Caco-2 (cell line): ENCODE results near the gene MRC2. TPM values are rescaled to one million over a fixed set of nuclear protein-coding genes. Genes with fewer than 3 reads are reported as not detected.

Experiments used
- BruUV-seq: library from RNA; stranded (reverse); fragments of 400-500 nt; replicated peaks from 2 replicates; lab custom pipeline; 2021; lab: Mats Ljungman, UMichigan
- CTCF ChIA-PET: fragments of 300-600 bp; sonication (Branson Sonifier 250); formaldehyde crosslinking; loops from one replicate; lab custom pipeline; 2022; ENCODE audit warnings: antibody characterized with exemption; lab: Charles Lee
- POLR2A ChIA-PET: fragments of 300-600 bp; sonication (Branson Sonifier 250); formaldehyde crosslinking; loops from one replicate; lab custom pipeline; 2022; ENCODE audit warnings: antibody characterized with exemption; lab: Charles Lee
- DNase-seq, 2 experiments: peaks; one replicate each; pipeline versions ENCODE4 v3.0.0 to v3.0.0-alpha.2; 2020 to 2022
- H3K27me3 ChIP-seq: replicated peaks from 2 replicates; pipeline ENCODE4 v1.6.0; 2011; ENCODE audit warnings: low read length; ENCODE audit not compliant: control insufficient read depth, insufficient read depth
- H3K36me3 ChIP-seq: 2 replicates; pipeline ENCODE4 v1.5.1; 2011; ENCODE audit warnings: low read length; ENCODE audit not compliant: control insufficient read depth, insufficient read depth
- H3K4me1 ChIP-seq: fragments of 250-450 bp; sonication (Bioruptor Pico); 2 replicates; pipeline ENCODE4 v1.5.1; 2020; ENCODE audit warnings: mild to moderate bottlenecking
- H3K4me3 ChIP-seq: 2 replicates; pipeline ENCODE4 v1.5.1; 2011; ENCODE audit warnings: low read depth, mild to moderate bottlenecking, control low read depth, low read length
- H3K9me3 ChIP-seq: fragments of 250-450 bp; sonication (Bioruptor Pico); 2 replicates; pipeline ENCODE4 v1.5.1; 2020; ENCODE audit warnings: mild to moderate bottlenecking, moderate library complexity
- H3K27ac Mint-ChIP-seq: one replicate; pipeline ENCODE4 v1.8.0; 2022; ENCODE audit warnings: mixed read lengths; ENCODE audit not compliant: unreplicated experiment
- H3K27me3 Mint-ChIP-seq: one replicate; pipeline ENCODE4 v1.8.0; 2022; ENCODE audit warnings: mixed read lengths; ENCODE audit not compliant: insufficient read depth, unreplicated experiment
- H3K36me3 Mint-ChIP-seq: one replicate; pipeline ENCODE4 v1.8.0; 2022; ENCODE audit warnings: mild to moderate bottlenecking, mixed read lengths; ENCODE audit not compliant: insufficient read depth, unreplicated experiment
- H3K4me1 Mint-ChIP-seq: one replicate; pipeline ENCODE4 v1.8.0; 2022; ENCODE audit warnings: low read depth, mixed read lengths; ENCODE audit not compliant: unreplicated experiment
- H3K4me3 Mint-ChIP-seq: one replicate; pipeline ENCODE4 v1.8.0; 2022; ENCODE audit warnings: mild to moderate bottlenecking, moderate library complexity, mixed read lengths; ENCODE audit not compliant: unreplicated experiment
- H3K9me3 Mint-ChIP-seq: one replicate; pipeline ENCODE4 v1.8.0; 2022; ENCODE audit warnings: mixed read lengths; ENCODE audit not compliant: unreplicated experiment
- intact Hi-C: fragments of 100-400 bp; cut with micrococcal nuclease; formaldehyde crosslinking; loops from one replicate; pipeline ENCODE4 v1.10.0; 2022; ENCODE audit not compliant: unreplicated experiment
- total RNA-seq: library from RNA; stranded (reverse); gene quantifications from 2 replicates; pipeline ENCODE4 v1.2.3, GENCODE V29; 2022
- TF ChIP-seq, protein P1 (sequence below), 2 experiments: fragments of 200-600 bp in 1 of 2; IDR thresholded peaks; 1 replicate in 1 of 2; 2 replicates in 1 of 2; pipeline versions ENCODE4 v1.5.1 to v1.8.0; 2011 to 2022; ENCODE audit warnings: antibody characterized with exemption in 1 of 2, control low read depth in 1 of 2, inconsistent platforms in 1 of 2, low read depth in 1 of 2, low read length in 1 of 2, mild to moderate bottlenecking in 1 of 2, moderate library complexity in 1 of 2; ENCODE audit not compliant: insufficient read depth in 1 of 2, severe bottlenecking in 1 of 2, unreplicated experiment in 1 of 2

The MRC2 gene
- total RNA-seq, 1 experiment from 2014 or later = 7.0 TPM

DNA sequence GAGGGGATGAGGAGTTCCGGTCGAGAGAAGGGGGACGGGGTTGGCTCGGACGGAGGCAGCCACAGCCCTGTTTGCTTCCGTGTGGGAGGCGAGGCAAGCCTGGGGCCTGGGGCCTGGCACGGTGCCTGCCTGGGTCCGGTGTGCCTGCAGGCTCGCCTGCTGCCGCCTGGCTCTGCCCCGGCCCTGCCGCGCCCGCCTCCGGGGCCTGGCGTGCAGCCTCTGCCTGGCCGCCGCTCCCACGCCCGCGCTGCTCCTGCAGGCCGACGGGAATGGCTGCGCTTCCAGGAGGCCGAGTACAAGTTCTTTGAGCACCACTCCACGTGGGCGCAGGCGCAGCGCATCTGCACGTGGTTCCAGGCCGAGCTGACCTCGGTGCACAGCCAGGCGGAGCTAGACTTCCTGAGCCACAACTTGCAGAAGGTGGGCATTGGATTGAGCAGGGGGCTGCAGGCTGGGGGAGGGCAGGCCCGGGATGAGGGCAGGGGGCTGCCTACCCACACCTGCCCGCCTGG lies 53.1 kb downstream of the MRC2 start:
- H3K9me3 ChIP-seq = 0 out of 2 replicates have a peak, but pooled peaks cover 1% of the 10 kb centered on the region
- TF ChIP-seq, protein P1, sequence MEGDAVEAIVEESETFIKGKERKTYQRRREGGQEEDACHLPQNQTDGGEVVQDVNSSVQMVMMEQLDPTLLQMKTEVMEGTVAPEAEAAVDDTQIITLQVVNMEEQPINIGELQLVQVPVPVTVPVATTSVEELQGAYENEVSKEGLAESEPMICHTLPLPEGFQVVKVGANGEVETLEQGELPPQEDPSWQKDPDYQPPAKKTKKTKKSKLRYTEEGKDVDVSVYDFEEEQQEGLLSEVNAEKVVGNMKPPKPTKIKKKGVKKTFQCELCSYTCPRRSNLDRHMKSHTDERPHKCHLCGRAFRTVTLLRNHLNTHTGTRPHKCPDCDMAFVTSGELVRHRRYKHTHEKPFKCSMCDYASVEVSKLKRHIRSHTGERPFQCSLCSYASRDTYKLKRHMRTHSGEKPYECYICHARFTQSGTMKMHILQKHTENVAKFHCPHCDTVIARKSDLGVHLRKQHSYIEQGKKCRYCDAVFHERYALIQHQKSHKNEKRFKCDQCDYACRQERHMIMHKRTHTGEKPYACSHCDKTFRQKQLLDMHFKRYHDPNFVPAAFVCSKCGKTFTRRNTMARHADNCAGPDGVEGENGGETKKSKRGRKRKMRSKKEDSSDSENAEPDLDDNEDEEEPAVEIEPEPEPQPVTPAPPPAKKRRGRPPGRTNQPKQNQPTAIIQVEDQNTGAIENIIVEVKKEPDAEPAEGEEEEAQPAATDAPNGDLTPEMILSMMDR (IDR thresholded peaks at IDR 0.05; ENCODE audit: insufficient read depth in 1 of 2, low read depth in 1 of 2, low read length in 1 of 2, severe bottlenecking in 1 of 2, unreplicated experiment in 1 of 2) = no peak
- intact Hi-C loops = no loop called here
- H3K4me1 ChIP-seq = no peaks in the 10 kb centered on the region
- ChIA-PET CTCF (interaction anchor here (1.2 kb wide), 1 partner anchor 128 kb away, joined by 4 read pairs; no protein-coding TSS in a partner anchor), POLR2A (no interaction called here)
- no peaks in the 10 kb centered on the region for H3K27me3 ChIP-seq
- peak overlapping the region; percentile 76 for H3K4me3 Mint-ChIP-seq
- H3K4me1 Mint-ChIP-seq = no peaks in the 10 kb centered on the region
- BruUV-seq = no TSS peak
- H3K27me3 Mint-ChIP-seq = no peaks in the 10 kb centered on the region
- H3K36me3 Mint-ChIP-seq = no peaks in the 10 kb centered on the region
- H3K27ac Mint-ChIP-seq = no peak overlapping the region
- peak; percentile 62 to 66 for DNase-seq
- no peaks in the 10 kb centered on the region for H3K36me3 ChIP-seq
- no peaks in the 10 kb centered on the region for H3K9me3 Mint-ChIP-seq
- H3K4me3 ChIP-seq = peak overlapping the region; percentile 55

DNA sequence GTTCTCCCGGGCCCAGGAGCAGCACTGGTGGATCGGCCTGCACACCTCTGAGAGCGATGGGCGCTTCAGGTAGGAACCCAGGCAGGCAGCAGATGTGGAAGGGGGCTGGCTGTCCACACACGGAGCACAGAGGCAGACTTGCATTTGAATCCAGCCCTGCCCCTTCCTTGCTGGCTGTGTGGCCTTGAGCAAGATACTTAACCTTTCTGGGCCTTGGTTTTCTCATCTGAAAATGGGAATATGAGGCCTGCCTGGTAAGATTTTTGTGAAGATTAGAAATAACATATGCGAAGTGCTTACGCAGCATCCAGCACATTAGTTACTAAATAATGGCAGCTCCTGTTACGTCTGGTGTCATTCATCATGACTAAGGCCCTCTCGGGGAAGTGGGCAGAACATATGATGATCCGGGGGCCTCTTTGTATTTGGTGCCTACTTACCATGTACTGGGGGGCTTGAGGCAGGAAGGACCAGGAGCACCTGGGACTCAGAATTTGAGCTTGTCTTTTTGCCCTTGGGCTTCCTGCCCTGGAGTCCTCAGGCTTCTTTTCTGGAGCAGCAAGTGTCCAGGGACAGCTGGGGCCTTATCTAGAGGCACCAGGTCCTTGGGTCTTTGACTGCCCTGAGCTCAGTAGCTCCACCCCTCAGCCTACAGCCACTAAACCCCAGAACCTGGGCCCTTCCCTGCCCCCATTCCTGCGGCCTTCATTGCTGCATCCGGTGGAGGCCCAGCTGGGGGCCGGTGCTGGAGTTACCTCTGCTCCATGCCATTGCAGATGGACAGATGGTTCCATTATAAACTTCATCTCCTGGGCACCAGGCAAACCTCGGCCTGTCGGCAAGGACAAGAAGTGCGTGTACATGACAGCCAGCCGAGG lies 53.8 kb downstream of the MRC2 start:
- H3K9me3 ChIP-seq = 0 out of 2 replicates have a peak, but pooled peaks cover 3% of the 10 kb centered on the region
- H3K4me3 Mint-ChIP-seq = peak overlapping the region; percentile 76
- TF ChIP-seq, protein P1 (IDR thresholded peaks at IDR 0.05; ENCODE audit: insufficient read depth in 1 of 2, low read depth in 1 of 2, low read length in 1 of 2, severe bottlenecking in 1 of 2, unreplicated experiment in 1 of 2) = no peak
- no peak overlapping the region for H3K27ac Mint-ChIP-seq
- ChIA-PET CTCF (interaction anchor here (1.2 kb wide), 1 partner anchor 129 kb away, joined by 4 read pairs; no protein-coding TSS in a partner anchor), POLR2A (no interaction called here)
- intact Hi-C loops = no loop called here
- H3K9me3 Mint-ChIP-seq = no peaks in the 10 kb centered on the region
- no peak for DNase-seq
- no peaks in the 10 kb centered on the region for H3K4me1 ChIP-seq
- H3K36me3 ChIP-seq = no peaks in the 10 kb centered on the region
- H3K4me3 ChIP-seq = peak overlapping the region; percentile 55
- H3K27me3 ChIP-seq = no peaks in the 10 kb centered on the region
- no peaks in the 10 kb centered on the region for H3K36me3 Mint-ChIP-seq
- BruUV-seq = TSS peak; percentile 33
- no peaks in the 10 kb centered on the region for H3K27me3 Mint-ChIP-seq
- H3K4me1 Mint-ChIP-seq = no peaks in the 10 kb centered on the region

DNA sequence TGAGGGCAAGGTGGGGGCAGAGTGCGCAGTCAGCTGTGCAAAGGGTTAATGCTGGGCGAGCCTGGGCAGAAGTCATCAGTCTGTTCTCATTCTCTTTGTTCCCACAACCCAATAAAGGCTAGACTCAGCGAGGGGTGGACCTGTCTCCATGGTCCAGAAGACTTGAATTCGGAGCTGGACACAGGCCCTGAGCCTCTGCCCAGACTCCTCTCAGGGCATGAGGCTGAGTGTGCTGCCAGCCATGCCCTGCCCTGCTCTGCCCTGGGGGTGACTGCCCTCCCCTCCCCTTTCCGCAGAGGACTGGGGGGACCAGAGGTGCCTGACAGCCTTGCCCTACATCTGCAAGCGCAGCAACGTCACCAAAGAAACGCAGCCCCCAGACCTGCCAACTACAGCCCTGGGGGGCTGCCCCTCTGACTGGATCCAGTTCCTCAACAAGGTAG lies 54.5 kb downstream of the MRC2 start:
- Mint-ChIP-seq H3K36me3 (no peaks in the 10 kb centered on the region), H3K4me3 (no peak overlapping the region), H3K9me3 (no peaks in the 10 kb centered on the region), H3K4me1 (no peaks in the 10 kb centered on the region), H3K27ac (no peak overlapping the region), H3K27me3 (no peaks in the 10 kb centered on the region)
- no peaks in the 10 kb centered on the region for H3K4me1 ChIP-seq
- H3K27me3 ChIP-seq = no peaks in the 10 kb centered on the region
- TF ChIP-seq, protein P1 (IDR thresholded peaks at IDR 0.05; ENCODE audit: insufficient read depth in 1 of 2, low read depth in 1 of 2, low read length in 1 of 2, severe bottlenecking in 1 of 2, unreplicated experiment in 1 of 2) = no peak
- no peak for DNase-seq
- CTCF ChIA-PET = no interaction called here
- 0 out of 2 replicates have a peak, but pooled peaks cover 3% of the 10 kb centered on the region for H3K9me3 ChIP-seq
- H3K36me3 ChIP-seq = no peaks in the 10 kb centered on the region
- H3K4me3 ChIP-seq = no peak overlapping the region
- POLR2A ChIA-PET = no interaction called here
- intact Hi-C loops = no loop called here
- BruUV-seq = no TSS peak
